GM12872 (cell line): Measurements from ENCODE around the gene IPO11.

Experiments used
- TF ChIP-seq, protein P1 (sequence below): IDR thresholded peaks from 3 replicates; pipeline ENCODE4 v1.5.1; 2011; ENCODE audit warnings: low read depth, mild to moderate bottlenecking, low read length, moderate library complexity; ENCODE audit not compliant: insufficient read depth

The IPO11 gene

GRCh38 chr5:62568800-62569432 lies 156.4 kb downstream of the IPO11 start:
- TF ChIP-seq, protein P1, sequence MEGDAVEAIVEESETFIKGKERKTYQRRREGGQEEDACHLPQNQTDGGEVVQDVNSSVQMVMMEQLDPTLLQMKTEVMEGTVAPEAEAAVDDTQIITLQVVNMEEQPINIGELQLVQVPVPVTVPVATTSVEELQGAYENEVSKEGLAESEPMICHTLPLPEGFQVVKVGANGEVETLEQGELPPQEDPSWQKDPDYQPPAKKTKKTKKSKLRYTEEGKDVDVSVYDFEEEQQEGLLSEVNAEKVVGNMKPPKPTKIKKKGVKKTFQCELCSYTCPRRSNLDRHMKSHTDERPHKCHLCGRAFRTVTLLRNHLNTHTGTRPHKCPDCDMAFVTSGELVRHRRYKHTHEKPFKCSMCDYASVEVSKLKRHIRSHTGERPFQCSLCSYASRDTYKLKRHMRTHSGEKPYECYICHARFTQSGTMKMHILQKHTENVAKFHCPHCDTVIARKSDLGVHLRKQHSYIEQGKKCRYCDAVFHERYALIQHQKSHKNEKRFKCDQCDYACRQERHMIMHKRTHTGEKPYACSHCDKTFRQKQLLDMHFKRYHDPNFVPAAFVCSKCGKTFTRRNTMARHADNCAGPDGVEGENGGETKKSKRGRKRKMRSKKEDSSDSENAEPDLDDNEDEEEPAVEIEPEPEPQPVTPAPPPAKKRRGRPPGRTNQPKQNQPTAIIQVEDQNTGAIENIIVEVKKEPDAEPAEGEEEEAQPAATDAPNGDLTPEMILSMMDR, result no peak

DNA sequence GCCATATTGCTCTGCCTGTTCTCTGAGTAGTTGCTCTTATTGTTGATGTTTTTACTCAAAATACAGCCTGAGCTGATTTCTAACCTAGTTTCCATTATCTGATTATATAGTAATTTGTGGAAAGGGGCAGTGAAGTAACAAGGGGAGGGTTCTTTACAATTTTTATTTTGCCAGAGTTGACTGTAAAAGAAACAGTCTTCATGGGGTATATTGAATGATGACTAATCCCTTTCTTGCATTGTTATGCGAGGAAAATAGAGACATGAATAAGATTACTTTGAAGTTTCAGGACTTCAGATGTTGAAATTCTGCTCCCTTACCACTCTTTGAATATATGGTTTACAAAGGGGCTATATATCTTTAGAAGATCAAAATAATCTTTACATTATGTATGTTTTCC lies 156.9 kb downstream of the IPO11 start:
- TF ChIP-seq, protein P1, result no peak

DNA sequence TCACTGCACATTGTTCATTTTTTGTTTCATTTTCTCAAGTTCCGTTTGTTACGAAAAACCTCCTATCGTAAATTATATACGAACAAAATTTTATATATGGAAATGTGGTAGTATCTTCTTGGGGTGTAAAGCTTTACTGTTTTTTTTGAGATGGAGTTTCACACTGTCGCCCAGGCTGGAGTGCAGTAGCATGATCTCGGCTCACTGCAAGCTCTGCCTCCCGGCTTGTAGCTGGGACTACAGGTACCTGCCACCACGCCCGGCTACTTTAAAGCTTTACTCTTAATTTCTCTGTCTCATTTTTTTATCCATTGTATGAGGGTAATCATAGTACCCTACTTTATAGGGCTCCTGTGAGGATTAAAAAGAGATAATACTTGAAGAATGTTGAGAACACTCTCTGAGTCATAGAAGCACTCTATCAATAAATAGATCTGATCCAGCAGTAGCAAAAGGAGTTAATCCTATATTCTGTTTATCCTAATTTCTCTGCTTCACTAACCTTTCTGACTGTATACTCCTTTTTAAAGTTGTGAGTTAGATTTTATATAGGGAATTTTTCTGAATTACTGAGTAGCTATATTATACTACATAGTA lies 160.5 kb downstream of the IPO11 start:
- TF ChIP-seq, protein P1, result no peak

DNA sequence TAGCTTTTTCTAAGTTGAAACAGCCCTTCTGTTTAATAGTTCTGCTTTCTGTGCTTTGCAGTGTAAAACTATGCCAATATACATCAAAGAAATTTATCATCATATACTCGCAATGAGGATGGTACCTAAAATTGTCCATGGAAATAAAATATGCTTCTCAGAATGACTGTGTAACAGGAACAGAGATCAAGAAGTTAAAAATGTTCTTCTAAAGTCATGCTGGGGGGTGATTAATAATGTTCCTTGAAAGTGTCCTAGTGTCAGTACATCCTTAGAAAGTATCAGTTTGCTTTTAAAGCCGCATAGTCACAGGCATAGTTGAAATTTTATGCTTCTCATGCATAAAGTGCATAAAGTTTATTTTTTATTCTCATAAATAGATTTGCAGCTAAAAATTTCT lies 162.0 kb downstream of the IPO11 start:
- TF ChIP-seq, protein P1, result no peak

GRCh38 chr5:62575066-62575465 lies 162.5 kb downstream of the IPO11 start:
- TF ChIP-seq, protein P1, result no peak

DNA sequence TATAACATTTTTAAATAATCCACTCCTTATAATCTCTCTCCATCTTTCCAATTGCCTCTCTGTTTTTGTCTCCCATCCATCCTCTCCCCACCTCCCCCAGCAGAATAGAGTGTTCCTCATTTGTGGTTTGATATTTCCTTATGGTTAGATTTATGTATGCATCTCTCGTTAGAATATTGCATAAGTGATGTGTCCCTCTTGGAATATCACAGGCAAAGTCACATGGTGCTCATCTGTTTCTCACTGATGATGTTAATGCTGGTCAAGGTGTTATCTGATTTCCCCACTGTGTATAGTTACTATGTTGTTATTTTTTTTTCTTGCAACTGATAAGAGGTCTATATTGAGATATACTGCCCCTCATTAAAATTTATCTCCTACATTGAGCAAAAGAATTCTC lies 162.9 kb downstream of the IPO11 start:
- TF ChIP-seq, protein P1, result no peak

DNA sequence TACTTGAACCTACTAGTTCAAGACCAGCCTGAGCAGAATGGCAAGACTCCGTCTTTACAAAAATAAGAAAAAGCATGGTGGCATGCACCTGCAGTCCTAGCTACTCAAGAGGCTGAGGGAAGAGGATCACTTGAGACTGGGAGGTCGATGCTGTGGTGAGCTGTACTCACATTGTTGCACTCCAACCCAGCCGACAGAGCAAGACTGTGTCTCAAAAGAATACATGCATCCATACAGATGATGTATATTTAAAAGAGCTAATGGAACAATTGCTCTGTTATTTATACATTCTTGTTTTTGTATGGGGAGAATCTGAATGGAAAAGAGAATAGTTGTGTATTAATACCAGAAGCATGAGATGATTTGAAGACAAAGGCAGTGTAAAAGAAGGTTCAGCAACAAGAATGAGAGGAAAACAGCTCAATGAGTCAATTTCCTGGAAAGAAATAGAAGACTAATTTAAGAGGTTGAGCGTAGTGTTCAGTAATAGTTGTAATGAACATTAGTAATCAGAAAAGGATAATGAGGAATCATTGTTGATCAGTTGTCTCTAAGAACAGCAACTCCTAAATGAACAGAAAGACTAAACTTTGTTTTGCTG lies 164.1 kb downstream of the IPO11 start:
- TF ChIP-seq, protein P1, result no peak
